ENCODE measurements around the gene STK32B. TPM values are rescaled to one million over a fixed set of nuclear protein-coding genes. Genes with fewer than 3 reads are reported as not detected.

Gene STK32B
- total and polyA plus RNA-seq, 9 donors: 0.35 to 3.0 (median 1.2) TPM

GRCh38 chr4:5460106-5460801 is 409.0 kb downstream of the STK32B start:
- TF ChIP-seq EP300 (IDR thresholded peaks at IDR 0.05): no peak
- TF ChIP-seq CTCF (IDR thresholded peaks at IDR 0.05): no peak
- no peak for TF ChIP-seq POLR2A (IDR thresholded peaks at IDR 0.05)
- no peaks in the 10 kb centered on the region for H3K27me3 ChIP-seq
- no peaks in the 10 kb centered on the region for H3K36me3 ChIP-seq
- DNase-seq: no peak
- H3K27ac ChIP-seq: no peak overlapping the region
- H3K4me3 ChIP-seq: no peak overlapping the region
- WGBS, 3 donors: 77 to 78% (median 77%) methylated on average over 14 of the region's 14 CpGs
- no peaks in the 10 kb centered on the region for H3K9me3 ChIP-seq
- intact Hi-C loops (cut with DNase I): no loop called here
- H3K4me1 ChIP-seq (ENCODE audit: insufficient read depth): no peaks in the 10 kb centered on the region

- no peaks in the 10 kb centered on the region for H3K4me1 ChIP-seq (ENCODE audit: insufficient read depth)
- no peaks in the 10 kb centered on the region for H3K27me3 ChIP-seq
- H3K4me3 ChIP-seq: no peak overlapping the region
- H3K9me3 ChIP-seq: no peaks in the 10 kb centered on the region
- no peak overlapping the region for H3K27ac ChIP-seq
- no peak for DNase-seq
- WGBS, 3 donors: 82 to 86% (median 84%) methylated on average over 12 to 13 of the region's 13 CpGs
- intact Hi-C loops (cut with DNase I): no loop called here
- TF ChIP-seq POLR2A (IDR thresholded peaks at IDR 0.05) (no peak), CTCF (IDR thresholded peaks at IDR 0.05) (no peak), EP300 (IDR thresholded peaks at IDR 0.05) (no peak)
- no peaks in the 10 kb centered on the region for H3K36me3 ChIP-seq
Measured at GRCh38 chr4:5461477-5461876, 410.2 kb downstream of the STK32B start.

GRCh38 chr4:5462254-5462835 is 411.1 kb downstream of the STK32B start:
- intact Hi-C loops (cut with DNase I): no loop called here
- no peaks in the 10 kb centered on the region for H3K9me3 ChIP-seq
- H3K4me1 ChIP-seq (ENCODE audit: insufficient read depth): no peaks in the 10 kb centered on the region
- no peak overlapping the region for H3K4me3 ChIP-seq
- H3K36me3 ChIP-seq: no peaks in the 10 kb centered on the region
- 83 to 89% (median 87%) methylated on average over 7 of the region's 7 CpGs for WGBS, 3 donors
- no peaks in the 10 kb centered on the region for H3K27me3 ChIP-seq
- no peak for DNase-seq
- TF ChIP-seq EP300 (IDR thresholded peaks at IDR 0.05) (no peak), POLR2A (IDR thresholded peaks at IDR 0.05) (no peak)
- H3K27ac ChIP-seq: no peak overlapping the region

GRCh38 chr4:5462896-5463295 is 411.6 kb downstream of the STK32B start:
- intact Hi-C loops (cut with DNase I): no loop called here
- Histone ChIP-seq H3K4me3 (no peak overlapping the region), H3K9me3 (no peaks in the 10 kb centered on the region), H3K27ac (no peak overlapping the region), H3K36me3 (no peaks in the 10 kb centered on the region), H3K27me3 (no peaks in the 10 kb centered on the region), H3K4me1 (ENCODE audit: insufficient read depth) (no peaks in the 10 kb centered on the region)
- 74 to 85% (median 85%) methylated on average over 14 of the region's 14 CpGs for WGBS, 3 donors
- DNase-seq: no peak
- no peak for TF ChIP-seq CTCF (IDR thresholded peaks at IDR 0.05)
- no peak for TF ChIP-seq EP300 (IDR thresholded peaks at IDR 0.05)
- no peak for TF ChIP-seq POLR2A (IDR thresholded peaks at IDR 0.05)

GRCh38 chr4:5463361-5463760 is 412.1 kb downstream of the STK32B start:
- no peak overlapping the region for H3K4me3 ChIP-seq
- WGBS, 3 donors: 80 to 91% (median 90%) methylated on average over 1 of the region's 1 CpG
- TF ChIP-seq EP300 (IDR thresholded peaks at IDR 0.05): no peak
- TF ChIP-seq POLR2A (IDR thresholded peaks at IDR 0.05): no peak
- TF ChIP-seq CTCF (IDR thresholded peaks at IDR 0.05): no peak
- H3K27ac ChIP-seq: no peak overlapping the region
- no peaks in the 10 kb centered on the region for H3K4me1 ChIP-seq (ENCODE audit: insufficient read depth)
- no peak for DNase-seq
- intact Hi-C loops (cut with DNase I): no loop called here
- H3K27me3 ChIP-seq: no peaks in the 10 kb centered on the region
- no peaks in the 10 kb centered on the region for H3K9me3 ChIP-seq
- H3K36me3 ChIP-seq: no peaks in the 10 kb centered on the region
